GM12878 (cell line): Measurements from ENCODE around the gene SIN3B. TPM values are rescaled to one million over a fixed set of nuclear protein-coding genes. Genes with fewer than 3 reads are reported as not detected.

ENCODE experiments used
- ATAC-seq: fragments of 200-7000 bp; cut with Tn5 transposase; 3 replicates; pipeline ENCODE4 v1.9.1; 2020; ENCODE audit warnings: mild to moderate bottlenecking, moderate library complexity
- BruUV-seq: library from RNA; stranded (reverse); fragments of 400-500 nt; replicated peaks from 2 replicates; lab custom pipeline; 2021; lab: Mats Ljungman, UMichigan
- CTCF ChIA-PET: fragments of 300-600 bp; sonication (Branson Sonifier 250); formaldehyde crosslinking; extraction: SDS; loops from one replicate; lab custom pipeline; 2021; ENCODE audit warnings: inconsistent platforms; lab: Yijun Ruan, JAX
- POLR2A ChIA-PET: fragments of 350-600 bp; formaldehyde crosslinking; extraction: SDS; loops from one replicate; lab custom pipeline; 2021; ENCODE audit warnings: inconsistent platforms; lab: Charles Lee
- RAD21 ChIA-PET: fragments of 300-600 bp; sonication (Branson Sonifier 250); formaldehyde crosslinking; loops from one replicate; lab custom pipeline; 2023; ENCODE audit warnings: antibody characterized with exemption; ENCODE audit not compliant: unreplicated experiment; lab: Charles Lee
- SMC1A ChIA-PET: fragments of 300-600 bp; sonication (Branson Sonifier 250); formaldehyde crosslinking; loops from one replicate; lab custom pipeline; 2023; ENCODE audit not compliant: unreplicated experiment, uncharacterized antibody; lab: Charles Lee
- DNase-seq: peaks from one replicate; pipeline ENCODE4 v3.0.0-alpha.2; 2011; ENCODE audit warnings: low read depth, low spot score
- FAIRE-seq: peaks from 3 replicates; lab custom pipeline; 2011; peaks lifted over from hg19 to GRCh38; lab: Jason Lieb, UNC
- H2AFZ ChIP-seq: 2 replicates; pipeline ENCODE4 v1.6.0; 2011; ENCODE audit warnings: low read depth, low read length, control low read depth; ENCODE audit not compliant: control insufficient read depth
- H3K27ac ChIP-seq: 2 replicates; pipeline ENCODE4 v1.5.1; 2011; ENCODE audit warnings: control low read depth; ENCODE audit not compliant: control insufficient read depth, insufficient read depth
- H3K27me3 ChIP-seq, 2 experiments: replicated peaks in 1 of 2; 2 replicates each; pipeline versions ENCODE4 v1.6.0 to v1.6.1; 2011; ENCODE audit warnings: low read length in 1 of 2; ENCODE audit not compliant: control insufficient read depth in 2 of 2, insufficient read depth in 2 of 2
- H3K36me3 ChIP-seq, 2 experiments: 2 replicates each; pipeline ENCODE4 v1.5.1; 2011; ENCODE audit warnings: low read length in 1 of 2; ENCODE audit not compliant: control insufficient read depth in 2 of 2, insufficient read depth in 2 of 2
- H3K4me1 ChIP-seq: 2 replicates; pipeline ENCODE4 v1.6.1; 2011; ENCODE audit warnings: mild to moderate bottlenecking, low read length, moderate library complexity, mixed read lengths; ENCODE audit not compliant: control insufficient read depth, insufficient read depth
- H3K4me2 ChIP-seq: 2 replicates; pipeline ENCODE4 v1.6.0; 2011; ENCODE audit warnings: control low read depth; ENCODE audit not compliant: control insufficient read depth, insufficient read depth
- H3K4me3 ChIP-seq: fragments of 200-600 bp; sonication (generic); 2 replicates; pipeline ENCODE4 v1.5.1; 2016
- H3K79me2 ChIP-seq: 2 replicates; pipeline ENCODE4 v1.6.0; 2011; ENCODE audit warnings: low read length; ENCODE audit not compliant: control insufficient read depth, insufficient read depth
- H3K9ac ChIP-seq: 2 replicates; pipeline ENCODE4 v1.8.0; 2011; ENCODE audit warnings: low read length, control low read depth, mixed read lengths; ENCODE audit not compliant: control insufficient read depth, insufficient read depth
- H3K9me3 ChIP-seq: replicated peaks from 3 replicates; pipeline ENCODE4 v1.5.1; 2011; ENCODE audit warnings: mild to moderate bottlenecking, low read length; ENCODE audit not compliant: control insufficient read depth, insufficient read depth
- H4K20me1 ChIP-seq: 2 replicates; pipeline ENCODE4 v1.6.0; 2011; ENCODE audit not compliant: control insufficient read depth, insufficient read depth
- E4F1 ChIP-seq: fragments of 450-650 bp; IDR thresholded peaks from 2 replicates; pipeline ENCODE4 v1.6.1; 2018; ENCODE audit warnings: borderline replicate concordance, mild to moderate bottlenecking; ENCODE audit not compliant: partially characterized antibody
- EGR1 ChIP-seq, 2 experiments: IDR thresholded peaks; 1 replicate in 1 of 2; 2 replicates in 1 of 2; pipeline ENCODE4 v1.6.1; 2011 to 2012; ENCODE audit warnings: low read depth in 2 of 2, low read length in 2 of 2, borderline replicate concordance in 1 of 2, mild to moderate bottlenecking in 1 of 2, moderate library complexity in 1 of 2
- FOS ChIP-seq: IDR thresholded peaks from 3 replicates; pipeline ENCODE4 v1.6.1; 2011; ENCODE audit warnings: borderline replicate concordance; ENCODE audit not compliant: insufficient read length; ENCODE audit errors: extremely low read depth
- IRF5 ChIP-seq: fragments of 450-650 bp; IDR thresholded peaks from 2 replicates; pipeline ENCODE4 v1.6.1; 2017; ENCODE audit warnings: borderline replicate concordance
- MYC ChIP-seq: IDR thresholded peaks from 2 replicates; pipeline ENCODE4 v1.6.1; 2011; ENCODE audit warnings: mild to moderate bottlenecking, low read length, moderate library complexity, inconsistent platforms; ENCODE audit not compliant: insufficient read depth, insufficient replicate concordance, insufficient read length, severe bottlenecking
- RUNX3 ChIP-seq: IDR thresholded peaks from 2 replicates; pipeline ENCODE4 v1.6.1; 2012; ENCODE audit warnings: low read length, inconsistent platforms
- SMAD1 ChIP-seq: fragments of 450-650 bp; IDR thresholded peaks from 2 replicates; pipeline ENCODE4 v1.6.1; 2018; ENCODE audit warnings: mild to moderate bottlenecking, low read depth; ENCODE audit not compliant: partially characterized antibody
- YY1 ChIP-seq: IDR thresholded peaks from 2 replicates; pipeline ENCODE4 v1.6.1; 2011; ENCODE audit warnings: low read depth, mild to moderate bottlenecking, low read length
- ZNF207 ChIP-seq: fragments of 450-650 bp; IDR thresholded peaks from 2 replicates; pipeline ENCODE4 v1.6.1; 2014; ENCODE audit warnings: antibody characterized with exemption, mild to moderate bottlenecking, borderline replicate concordance
- ZNF622 ChIP-seq: fragments of 450-650 bp; IDR thresholded peaks from 2 replicates; pipeline ENCODE4 v1.6.1; 2017; ENCODE audit warnings: mild to moderate bottlenecking, inconsistent platforms
- WGBS: methylation state at CpG from one replicate; pipeline ENCODE4 v1.1.6; 2016; ENCODE audit warnings: low lambda C conversion rate; ENCODE audit not compliant: insufficient replicate concordance, insufficient coverage; ENCODE audit errors: missing lambda C conversion rate; 5-methylcytosine and 5-hydroxymethylcytosine counted together
- in situ Hi-C: fragments of 300-500 bp; cut with MboI; formaldehyde crosslinking; loops from 9 replicates; pipeline ENCODE4 v1.14.3; 2018; ENCODE audit warnings: mixed read lengths
- intact Hi-C: fragments of 100-400 bp; cut with micrococcal nuclease; formaldehyde crosslinking; loops from one replicate; pipeline ENCODE4 v1.14.2; 2022; ENCODE audit not compliant: unreplicated experiment
- polyA plus RNA-seq, 11 experiments: library from polyadenylated mRNA; depleted of rRNA in 4 of 11; unstranded in 6 of 11; stranded (reverse) in 5 of 11; fragments of >200 nt; fragmentation: Nextera tagmentation in 4 of 11; fragmentation: Illumina TruSeq in 1 of 11; extraction: Ambion mirVana in 4 of 11; extraction: Trizol in 1 of 11; gene quantifications; 1 replicate in 1 of 11; 2 replicates in 10 of 11; pipeline versions ENCODE4 v1.2.1 to v1.2.3, GENCODE V29; 2011 to 2016; ENCODE audit warnings: inconsistent platforms in 2 of 11, missing spikeins in 2 of 11, low read depth in 1 of 11
- total RNA-seq, 4 experiments: library from RNA; depleted of rRNA in 3 of 4; stranded (reverse); fragments of >200 nt in 3 of 4; fragmentation: Illumina TruSeq in 1 of 4; extraction: Trizol in 1 of 4; gene quantifications; 2 replicates each; pipeline versions ENCODE4 v1.2.1 to v1.2.3, GENCODE V29; 2013 to 2021

SIN3B gene
- total and polyA plus RNA-seq, 10 of the 15 experiments (the other 5 are each of a cell fraction or from before 2014, with no cell fraction given): 0.68 to 34.5 (median 15.8) TPM

GRCh38 chr19:16795731-16796130, 33.5 kb upstream of the SIN3B start:
- H3K4me1 ChIP-seq: no peaks in the 10 kb centered on the region
- RAD21 ChIA-PET: no interaction called here
- peaks cover 2% of the 10 kb centered on the region; the same call in 1 of the 3 replicates for H3K9me3 ChIP-seq
- BruUV-seq: no TSS peak
- WGBS: 3% methylated on average over 3 of the region's 3 CpGs
- DNase-seq (no peak), ATAC-seq (no peak), FAIRE-seq (no peak)
- no peaks in the 10 kb centered on the region for H3K27me3 ChIP-seq
- in situ Hi-C loops (no loop called here), intact Hi-C loops (no loop called here)
- H3K4me2 ChIP-seq: no peak overlapping the region
- no peak overlapping the region for H2AFZ ChIP-seq
- H3K27ac ChIP-seq: no peak overlapping the region
- CTCF ChIA-PET: no interaction called here
- no peaks in the 10 kb centered on the region for H3K36me3 ChIP-seq
- no peak overlapping the region for H3K4me3 ChIP-seq
- TF ChIP-seq YY1: no peak
- no peak overlapping the region for H3K9ac ChIP-seq
- H3K79me2 ChIP-seq: no peaks in the 10 kb centered on the region
- POLR2A ChIA-PET: interaction anchor here (0.6 kb wide), 1 partner anchor 15 kb away, joined by 4 read pairs; no protein-coding TSS in a partner anchor
- SMC1A ChIA-PET: interaction anchor here (0.6 to 1.0 kb wide), 2 partner anchors 24 to 43 kb away, joined by 3 read pairs; no protein-coding TSS in a partner anchor
- H4K20me1 ChIP-seq: no peaks in the 10 kb centered on the region

GRCh38 chr19:16797876-16798275, 31.3 kb upstream of the SIN3B start:
- intact Hi-C loops: no loop called here
- no TSS peak for BruUV-seq
- SMC1A ChIA-PET: no interaction called here
- TF ChIP-seq ZNF207 (no peak), FOS (no peak), MYC (no peak), EGR1 (IDR thresholded peaks at IDR 0.05; ENCODE audit: borderline replicate concordance in 1 of 2, low read depth in 2 of 2, low read length in 2 of 2) (no peak), SMAD1 (no peak), IRF5 (no peak), ZNF622 (no peak), E4F1 (no peak), RUNX3 (no peak)

More at GRCh38 chr19:16797876-16798275, 31.3 kb upstream of the SIN3B start:
- in situ Hi-C loops: no loop called here
- no peak overlapping the region for H3K4me2 ChIP-seq
- H3K27me3 ChIP-seq: no peaks in the 10 kb centered on the region
- DNase-seq (no peak), ATAC-seq (no peak), FAIRE-seq (no peak)
- ChIA-PET CTCF (no interaction called here), RAD21 (no interaction called here), POLR2A (no interaction called here)
- H3K27ac ChIP-seq: no peak overlapping the region
- H3K9ac ChIP-seq: no peak overlapping the region
- no peaks in the 10 kb centered on the region for H3K4me1 ChIP-seq
- no peaks in the 10 kb centered on the region for H4K20me1 ChIP-seq
- no peak overlapping the region for H2AFZ ChIP-seq
- no peak overlapping the region for H3K4me3 ChIP-seq
- H3K9me3 ChIP-seq: peaks cover 2% of the 10 kb centered on the region; the same call in 1 of the 3 replicates
- WGBS: 40% methylated on average over 3 of the region's 3 CpGs
- H3K79me2 ChIP-seq: no peaks in the 10 kb centered on the region
- H3K36me3 ChIP-seq: no peaks in the 10 kb centered on the region
